ENCODE measurements around the gene PAPPA2.

PAPPA2 gene

DNA sequence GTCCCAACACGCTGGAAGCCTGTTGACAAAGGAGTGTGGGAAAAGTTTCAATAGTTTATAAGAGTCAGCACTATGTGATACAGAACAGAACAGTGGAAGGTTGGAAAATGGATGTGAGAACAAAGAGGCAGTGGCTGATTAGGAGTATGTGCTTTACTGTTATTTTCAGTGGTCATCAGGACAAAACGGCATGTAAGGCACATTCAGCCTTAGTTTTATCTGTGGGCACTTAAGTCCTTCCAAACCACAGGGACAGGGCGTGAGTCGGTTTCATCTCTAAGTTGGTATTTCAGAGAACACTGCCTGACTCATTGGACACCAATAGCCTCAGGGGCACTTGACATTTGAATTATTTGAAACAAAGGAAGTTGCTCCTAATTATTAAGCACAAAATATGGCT lies 394.7 kb downstream of the PAPPA2 start:
- DNase-seq (ENCODE audit: low spot score): no peak
- in situ Hi-C loops (cut with MboI; ENCODE audit: low sequenced_read_pairs, unreplicated experiment): no loop called here
- TF ChIP-seq, protein P1, sequence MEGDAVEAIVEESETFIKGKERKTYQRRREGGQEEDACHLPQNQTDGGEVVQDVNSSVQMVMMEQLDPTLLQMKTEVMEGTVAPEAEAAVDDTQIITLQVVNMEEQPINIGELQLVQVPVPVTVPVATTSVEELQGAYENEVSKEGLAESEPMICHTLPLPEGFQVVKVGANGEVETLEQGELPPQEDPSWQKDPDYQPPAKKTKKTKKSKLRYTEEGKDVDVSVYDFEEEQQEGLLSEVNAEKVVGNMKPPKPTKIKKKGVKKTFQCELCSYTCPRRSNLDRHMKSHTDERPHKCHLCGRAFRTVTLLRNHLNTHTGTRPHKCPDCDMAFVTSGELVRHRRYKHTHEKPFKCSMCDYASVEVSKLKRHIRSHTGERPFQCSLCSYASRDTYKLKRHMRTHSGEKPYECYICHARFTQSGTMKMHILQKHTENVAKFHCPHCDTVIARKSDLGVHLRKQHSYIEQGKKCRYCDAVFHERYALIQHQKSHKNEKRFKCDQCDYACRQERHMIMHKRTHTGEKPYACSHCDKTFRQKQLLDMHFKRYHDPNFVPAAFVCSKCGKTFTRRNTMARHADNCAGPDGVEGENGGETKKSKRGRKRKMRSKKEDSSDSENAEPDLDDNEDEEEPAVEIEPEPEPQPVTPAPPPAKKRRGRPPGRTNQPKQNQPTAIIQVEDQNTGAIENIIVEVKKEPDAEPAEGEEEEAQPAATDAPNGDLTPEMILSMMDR (IDR thresholded peaks at IDR 0.05; ENCODE audit: borderline replicate concordance, control extremely low read depth, extremely low read depth, insufficient read depth, missing control alignments): no peak

DNA sequence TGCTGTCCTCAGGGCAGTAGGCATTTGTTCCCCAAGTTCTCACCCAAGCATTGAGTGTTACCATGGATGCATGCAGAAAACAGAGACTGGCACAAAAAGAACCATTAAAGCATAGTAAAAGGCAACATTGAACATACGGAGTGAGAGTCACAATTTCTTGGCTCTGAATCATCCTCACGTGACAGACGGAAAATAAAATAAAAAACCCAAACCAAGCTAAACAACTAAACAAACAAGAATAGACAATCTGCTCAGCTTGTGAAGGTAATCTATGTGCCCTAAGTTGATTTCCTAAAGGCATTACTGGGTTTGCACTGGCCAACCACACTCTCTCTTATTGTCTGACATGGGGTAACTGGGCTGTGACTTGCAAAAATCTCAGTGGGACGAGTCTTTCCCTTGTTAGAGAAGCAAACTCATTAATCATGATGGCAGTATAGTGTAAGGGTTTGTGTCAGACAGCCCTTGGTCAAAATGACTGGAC lies 395.5 kb downstream of the PAPPA2 start:
- DNase-seq (ENCODE audit: low spot score): no peak
- in situ Hi-C loops (cut with MboI; ENCODE audit: low sequenced_read_pairs, unreplicated experiment): no loop called here

GRCh38 chr1:176863613-176864012 lies 400.6 kb downstream of the PAPPA2 start:
- no peak for DNase-seq (ENCODE audit: low spot score)
- in situ Hi-C loops (cut with MboI; ENCODE audit: low sequenced_read_pairs, unreplicated experiment): no loop called here
- TF ChIP-seq, protein P1 (IDR thresholded peaks at IDR 0.05; ENCODE audit: borderline replicate concordance, control extremely low read depth, extremely low read depth, insufficient read depth, missing control alignments): no peak

More for the DNA sequence above, 395.5 kb downstream of the PAPPA2 start:
- TF ChIP-seq, protein P1 (IDR thresholded peaks at IDR 0.05; ENCODE audit: borderline replicate concordance, control extremely low read depth, extremely low read depth, insufficient read depth, missing control alignments): no peak

DNA sequence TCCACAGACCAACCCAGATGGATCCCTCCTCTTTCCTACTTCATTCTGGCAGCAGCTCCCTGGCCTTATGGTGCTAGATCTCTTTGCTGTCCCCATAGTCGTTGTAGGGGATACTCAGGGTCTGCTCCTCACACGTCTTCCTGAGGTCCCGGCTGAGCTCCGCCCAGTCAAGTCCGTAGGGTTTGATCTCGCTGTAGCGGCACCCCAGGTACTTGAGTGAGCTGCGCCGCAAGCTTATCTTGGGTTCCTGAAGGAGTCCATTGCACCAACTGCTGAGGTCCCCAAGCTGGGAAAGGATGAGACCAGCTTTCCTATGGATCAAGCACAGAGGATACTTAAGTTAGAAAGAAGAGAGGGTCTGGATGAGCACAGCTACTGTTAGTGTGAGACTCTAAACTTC lies 401.2 kb downstream of the PAPPA2 start:
- DNase-seq (ENCODE audit: low spot score): no peak

GRCh38 chr1:176866011-176866714 lies 403.2 kb downstream of the PAPPA2 start:
- no peak for DNase-seq (ENCODE audit: low spot score)
- TF ChIP-seq, protein P1 (IDR thresholded peaks at IDR 0.05; ENCODE audit: borderline replicate concordance, control extremely low read depth, extremely low read depth, insufficient read depth, missing control alignments): no peak
- in situ Hi-C loops (cut with MboI; ENCODE audit: low sequenced_read_pairs, unreplicated experiment): no loop called here

More for the DNA sequence above, 401.2 kb downstream of the PAPPA2 start:
- in situ Hi-C loops (cut with MboI; ENCODE audit: low sequenced_read_pairs, unreplicated experiment): no loop called here
- TF ChIP-seq, protein P1 (IDR thresholded peaks at IDR 0.05; ENCODE audit: borderline replicate concordance, control extremely low read depth, extremely low read depth, insufficient read depth, missing control alignments): no peak

- no peak for DNase-seq (ENCODE audit: low spot score)
- TF ChIP-seq, protein P1 (IDR thresholded peaks at IDR 0.05; ENCODE audit: borderline replicate concordance, control extremely low read depth, extremely low read depth, insufficient read depth, missing control alignments): no peak
- in situ Hi-C loops (cut with MboI; ENCODE audit: low sequenced_read_pairs, unreplicated experiment): no loop called here
Observed at GRCh38 chr1:176869577-176869976, 406.6 kb downstream of the PAPPA2 start.
